Inflammatory macrophage (primary cell): Measurements from ENCODE around the gene COX6A2.
A peak's percentile ranks its signal among the peaks of the same experiment; 100 is the strongest.
"Not testable (repeated sequence)": the region's sequence is repeated elsewhere in the genome, so short reads cannot be mapped to it uniquely, and the experiment has no call there.

Experiments used
- DNase-seq, 2 donors: peaks; one replicate each; pipeline ENCODE4 v3.0.0-alpha.2; 2020 to 2022

COX6A2 gene

DNA sequence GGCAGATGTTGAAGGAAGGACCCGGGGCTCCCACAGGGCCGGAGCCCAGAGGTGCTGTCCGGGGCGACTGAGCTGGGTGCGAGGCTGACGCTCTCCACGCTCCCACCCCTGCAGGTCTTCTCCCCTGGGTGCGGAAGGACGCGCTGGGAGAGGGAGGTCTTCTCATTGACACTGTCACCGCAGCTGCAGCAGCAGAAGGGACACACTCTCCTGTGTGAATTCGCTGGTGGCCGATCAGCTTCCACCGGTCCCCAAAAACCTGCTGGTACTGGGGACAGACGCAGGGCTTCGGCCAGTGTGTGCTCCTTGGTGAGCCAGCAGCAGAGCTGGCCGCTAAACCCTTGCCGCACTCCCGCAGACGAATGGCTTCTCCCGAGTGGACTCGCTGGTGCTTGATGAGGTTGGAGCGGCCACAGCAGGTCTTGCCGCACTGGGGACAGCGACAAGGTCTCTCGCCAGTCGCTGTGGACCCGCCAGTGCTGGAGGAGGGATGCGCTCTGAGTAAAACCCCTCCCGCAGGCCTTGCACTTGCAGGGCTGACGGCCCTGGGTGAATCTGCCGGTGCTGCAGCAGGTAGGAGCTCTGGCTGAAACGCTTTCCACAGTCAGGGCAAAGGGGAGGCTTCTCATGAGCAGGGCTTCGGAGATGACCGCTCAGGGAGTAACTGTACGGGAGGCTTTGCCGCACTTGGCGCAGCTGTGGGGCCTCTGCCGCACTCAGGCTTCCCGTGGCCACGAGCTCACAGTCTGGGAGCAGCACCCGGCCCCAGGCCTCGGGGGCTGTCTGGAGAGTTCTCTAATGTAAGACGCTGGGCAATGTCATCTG, 8.3 kb upstream of the COX6A2 start:
- DNase-seq, result no peak

GRCh38 chr16:31435341-31436220, 7.4 kb upstream of the COX6A2 start:
- no peak for DNase-seq

DNA sequence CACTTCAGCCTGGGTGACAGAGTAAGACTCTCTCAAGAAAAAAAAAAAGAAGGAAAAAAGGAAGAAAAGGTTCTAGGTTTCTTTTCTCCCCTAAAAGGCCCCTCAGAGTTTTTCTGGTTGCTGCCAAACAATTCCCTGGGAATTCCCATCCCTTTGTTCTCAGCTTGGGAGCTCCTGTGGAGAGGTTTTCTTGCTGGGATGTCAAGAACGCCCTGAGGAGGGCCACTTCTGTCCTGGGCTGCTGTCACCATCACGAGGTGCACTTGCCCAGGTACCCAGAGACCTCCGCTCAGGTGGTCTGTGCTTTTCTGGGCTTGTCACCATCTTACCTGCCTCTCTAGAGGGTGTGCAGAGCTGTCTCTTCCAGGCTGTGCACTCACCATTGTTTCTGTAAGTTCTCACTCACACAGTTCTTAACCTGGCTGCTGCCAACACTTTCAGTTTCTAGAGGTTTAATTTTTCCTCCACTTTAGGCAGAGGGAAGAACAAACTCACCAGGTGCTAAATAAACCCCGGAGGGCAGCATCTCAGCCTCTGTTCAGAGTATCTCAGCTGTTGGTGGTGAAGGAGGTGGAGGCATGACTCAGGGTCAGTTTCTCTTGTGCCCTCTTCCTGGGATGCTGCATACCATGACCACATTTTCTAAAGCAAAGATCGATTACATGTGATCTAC, 2.4 kb upstream of the COX6A2 start:
- no peak for DNase-seq

DNA sequence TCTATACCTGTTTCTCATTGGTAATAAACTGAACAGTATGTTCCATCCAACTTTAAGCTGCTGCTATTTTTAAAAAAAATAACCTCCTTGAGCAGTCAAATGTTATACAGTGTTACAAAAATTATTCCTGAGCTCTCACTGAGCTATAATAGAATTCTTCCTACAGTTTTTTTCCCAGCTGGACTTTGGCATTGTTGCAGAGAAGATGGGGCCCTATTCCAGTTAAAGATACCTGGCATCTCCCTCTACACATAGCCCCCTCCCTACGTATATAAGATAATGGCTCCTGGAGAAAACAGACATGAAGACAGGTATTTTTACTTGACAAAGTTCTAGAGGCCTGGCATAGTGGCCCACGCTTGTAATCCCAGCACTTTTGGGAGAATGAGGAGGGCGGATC, 1.6 kb upstream of the COX6A2 start:
- no peak for DNase-seq

DNA sequence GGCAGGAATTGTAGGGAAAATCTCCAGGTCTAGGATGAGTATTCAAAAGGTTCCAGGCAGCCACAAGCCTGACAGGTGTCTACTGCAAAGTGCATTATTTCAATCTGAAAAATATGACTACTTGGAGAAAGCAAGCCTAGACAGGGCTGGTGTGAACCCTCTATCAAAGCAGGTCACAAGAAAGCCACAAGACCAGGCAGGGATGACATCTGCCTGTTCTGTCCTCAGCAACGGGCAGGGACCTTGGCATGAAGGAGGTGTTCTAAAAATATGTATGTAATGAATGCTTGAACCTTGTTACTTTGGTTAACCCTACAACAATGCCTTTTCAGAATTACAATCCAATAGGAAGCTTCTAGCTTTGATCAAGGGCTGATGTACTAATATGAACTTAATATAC, 1.2 kb upstream of the COX6A2 start:
- DNase-seq, result no peak

- DNase-seq, result no peak
Observed at GRCh38 chr16:31428638-31429247, 583 bp upstream of the COX6A2 start.

- DNase-seq, result peak; percentile 21 to 73
Observed at GRCh38 chr16:31427441-31428278, 500 bp downstream of the COX6A2 start.

DNA sequence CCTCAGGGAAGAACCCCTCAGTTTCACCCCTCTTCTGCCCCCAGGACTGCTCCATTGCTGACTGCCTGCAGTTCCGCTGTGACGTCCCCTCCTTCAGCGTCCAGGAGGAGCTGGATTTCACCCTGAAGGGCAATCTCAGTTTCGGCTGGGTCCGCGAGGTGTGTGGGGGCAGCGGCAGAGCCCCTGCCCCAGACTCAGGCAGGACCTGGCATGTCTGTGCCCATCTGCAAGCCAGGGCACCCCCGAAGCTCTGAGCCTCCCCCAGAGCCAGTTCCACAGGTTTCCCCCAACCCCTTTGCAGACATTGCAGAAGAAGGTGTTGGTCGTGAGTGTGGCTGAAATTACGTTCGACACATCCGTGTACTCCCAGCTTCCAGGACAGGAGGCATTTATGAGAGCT, 4.4 kb downstream of the COX6A2 start:
- no peak for DNase-seq

DNA sequence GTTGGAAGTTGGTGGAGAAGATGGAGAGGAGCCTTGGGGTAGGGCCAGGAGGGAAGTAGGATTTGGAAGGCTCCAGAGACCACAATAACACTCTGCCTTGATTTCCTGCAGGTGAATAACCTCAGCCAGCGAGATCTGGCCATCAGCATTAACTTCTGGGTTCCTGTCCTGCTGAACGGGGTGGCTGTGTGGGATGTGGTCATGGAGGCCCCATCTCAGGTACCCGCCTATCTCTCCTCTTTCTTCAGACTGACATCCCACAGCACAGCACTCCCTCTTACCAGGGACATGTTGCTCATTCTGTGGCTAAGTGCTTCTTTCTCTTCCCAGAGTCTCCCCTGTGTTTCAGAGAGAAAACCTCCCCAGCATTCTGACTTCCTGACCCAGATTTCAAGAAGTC, 4.9 kb downstream of the COX6A2 start:
- no peak for DNase-seq

GRCh38 chr16:31421587-31421986, 6.6 kb downstream of the COX6A2 start:
- no peak for DNase-seq

GRCh38 chr16:31420037-31420436, 8.1 kb downstream of the COX6A2 start:
- DNase-seq, result no peak

DNA sequence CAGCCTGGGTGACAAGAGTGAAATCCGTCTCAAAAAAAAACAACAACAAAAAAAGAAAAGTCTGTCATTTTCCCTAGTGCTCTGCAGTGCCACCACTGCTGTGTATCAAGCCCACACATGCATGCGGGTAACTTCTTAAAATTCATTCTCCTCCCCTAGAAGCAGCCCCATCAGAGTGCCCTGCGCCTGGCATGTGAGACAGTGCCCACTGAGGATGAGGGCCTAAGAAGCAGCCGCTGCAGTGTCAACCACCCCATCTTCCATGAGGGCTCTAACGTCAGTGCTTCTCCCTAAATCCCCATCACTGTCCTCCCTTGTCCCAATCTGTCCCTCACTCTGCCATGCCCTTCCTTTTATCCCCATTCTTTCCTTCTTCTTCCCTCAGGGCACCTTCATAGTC, 10.2 kb downstream of the COX6A2 start:
- no peak for DNase-seq

DNA sequence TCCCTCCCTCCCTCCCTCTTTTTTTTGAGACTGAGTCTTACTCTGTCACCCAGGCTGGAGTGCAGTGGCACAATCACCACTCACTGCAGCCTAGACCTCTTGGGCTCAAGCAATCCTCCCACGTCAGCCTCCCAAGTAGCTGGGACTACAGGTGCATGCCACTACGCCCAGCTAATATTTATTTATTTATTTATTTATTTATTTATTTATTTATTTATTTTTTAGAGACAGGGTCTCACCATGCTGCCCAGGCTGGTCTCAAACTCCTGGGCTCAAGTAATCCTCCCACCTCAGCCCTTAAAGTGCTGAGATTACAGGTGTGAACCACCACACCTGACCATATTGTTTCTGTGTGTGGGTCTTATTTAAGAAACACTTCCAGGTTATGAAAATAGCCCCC, 11.1 kb downstream of the COX6A2 start:
- DNase-seq, result not testable (repeated sequence)

DNA sequence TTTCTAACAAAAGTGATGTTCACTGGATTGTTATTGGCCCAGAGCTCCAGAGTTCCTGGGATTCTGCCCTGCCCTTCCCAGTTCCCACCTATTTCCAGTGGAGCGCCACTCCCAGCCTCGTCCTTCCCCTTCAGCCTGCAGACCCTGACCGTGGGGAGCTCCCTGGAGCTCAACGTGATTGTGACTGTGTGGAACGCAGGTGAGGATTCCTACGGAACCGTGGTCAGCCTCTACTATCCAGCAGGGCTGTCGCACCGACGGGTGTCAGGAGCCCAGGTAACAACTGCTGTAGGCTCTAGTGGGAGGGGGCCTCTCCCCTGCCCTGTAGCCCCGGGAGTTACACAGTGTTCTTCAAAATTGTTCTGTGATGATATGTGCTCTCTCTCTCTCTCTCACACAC, 11.8 kb downstream of the COX6A2 start:
- no peak for DNase-seq

- no peak for DNase-seq
Observed at GRCh38 chr16:31414706-31415105, 13.5 kb downstream of the COX6A2 start.

DNA sequence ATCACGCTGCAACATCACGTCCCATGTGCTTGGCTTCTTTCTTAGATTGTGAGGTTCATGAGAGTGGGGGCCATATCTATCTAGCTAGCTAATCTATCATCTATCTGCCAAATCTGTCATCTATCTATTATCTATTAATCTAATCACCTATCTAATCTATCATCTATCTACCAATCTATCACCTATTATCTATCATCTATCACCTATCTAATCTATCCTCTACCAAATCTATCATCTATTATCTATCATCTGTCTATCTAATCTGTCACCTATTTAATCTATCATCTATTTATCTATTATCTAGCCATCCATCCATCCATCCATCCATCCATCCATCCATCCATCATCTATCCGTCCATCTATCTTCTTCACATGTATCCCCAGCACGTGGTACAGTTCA, 14.2 kb downstream of the COX6A2 start:
- no peak for DNase-seq

DNA sequence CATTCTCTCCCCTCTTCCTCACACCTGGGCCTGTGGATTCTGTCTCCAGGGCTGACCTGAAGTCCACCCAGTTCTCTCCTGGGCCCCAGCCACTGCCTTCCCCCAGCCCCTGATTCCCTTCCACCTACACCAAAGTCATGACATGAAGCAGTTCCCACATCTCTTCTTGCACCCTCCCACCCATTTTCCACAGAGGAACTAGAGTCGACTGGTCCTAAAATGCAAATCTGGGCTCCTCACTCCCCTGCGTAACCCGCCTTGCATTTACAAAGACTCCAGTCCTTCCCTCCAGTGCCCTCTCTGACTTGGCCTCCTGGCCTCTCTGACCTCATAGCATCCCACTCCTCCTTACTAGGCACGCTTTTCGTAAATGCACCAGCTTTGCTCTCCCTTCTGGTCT, 14.8 kb downstream of the COX6A2 start:
- peak; percentile 36 to 71 for DNase-seq

DNA sequence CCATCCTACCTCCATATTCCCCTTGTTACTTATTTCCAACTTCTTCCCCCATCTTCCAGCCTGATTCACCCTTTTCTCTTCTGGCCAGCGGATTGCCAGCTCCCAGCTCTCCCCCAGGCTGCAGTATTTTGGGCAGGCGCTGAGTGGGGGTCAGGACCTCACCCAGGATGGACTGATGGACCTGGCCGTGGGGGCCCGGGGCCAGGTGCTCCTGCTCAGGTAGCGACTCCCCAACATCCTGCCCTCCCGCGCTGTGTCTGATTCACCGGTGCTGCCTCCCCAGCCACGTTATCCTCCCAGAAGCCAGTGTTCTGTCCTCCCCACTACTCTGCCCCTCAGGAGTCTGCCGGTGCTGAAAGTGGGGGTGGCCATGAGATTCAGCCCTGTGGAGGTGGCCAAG, 15.4 kb downstream of the COX6A2 start:
- DNase-seq, result no peak

- DNase-seq, result no peak
Observed at GRCh38 chr16:31411024-31411844, 16.9 kb downstream of the COX6A2 start.

DNA sequence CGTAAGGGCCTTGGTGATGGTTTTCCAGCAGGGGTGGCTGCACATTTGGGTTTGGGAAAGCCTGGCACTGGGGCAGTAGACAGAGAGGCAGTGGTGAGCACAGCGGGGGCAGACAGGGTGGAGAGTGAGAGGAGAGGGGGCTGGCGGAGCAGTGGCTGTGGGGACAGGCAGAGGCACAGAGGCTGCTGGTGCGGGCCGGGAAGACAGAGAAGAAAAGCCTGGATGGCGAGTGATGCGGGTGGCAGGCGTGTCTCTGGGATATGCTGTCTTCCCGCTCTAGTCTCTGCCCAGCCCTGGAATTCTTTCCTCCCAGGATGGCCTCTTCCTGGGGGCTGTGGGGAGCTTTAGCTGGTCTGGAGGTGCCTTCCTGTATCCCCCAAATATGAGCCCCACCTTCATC, 18.1 kb downstream of the COX6A2 start:
- DNase-seq, result no peak

DNA sequence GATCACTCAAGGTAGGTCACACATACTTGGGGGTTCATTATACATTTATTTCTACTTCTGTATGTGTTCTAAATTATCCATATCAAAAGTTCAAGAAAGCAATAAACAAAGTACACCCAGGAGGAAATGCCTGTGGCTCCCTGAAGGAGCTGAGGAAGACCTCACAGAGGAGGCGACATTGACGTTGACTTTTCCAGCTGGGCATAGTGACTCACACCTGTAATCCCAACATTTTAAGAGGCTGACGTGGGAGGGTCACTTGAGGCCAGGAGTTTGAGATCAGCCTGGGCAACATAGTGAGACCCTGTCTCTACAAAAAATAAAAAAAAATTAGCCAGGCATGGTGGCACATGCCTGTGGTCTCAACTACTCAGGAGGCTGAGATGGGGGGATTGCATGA, 18.7 kb downstream of the COX6A2 start:
- no peak for DNase-seq
